H9 (cell line): ENCODE measurements around the gene LINC01488. TPM values are rescaled to one million over a fixed set of nuclear protein-coding genes. Genes with fewer than 3 reads are reported as not detected.
A peak's percentile ranks its signal among the peaks of the same experiment; 100 is the strongest.

Source experiments
- DNase-seq: peaks from one replicate; pipeline ENCODE4 v3.0.0-alpha.2; 2017
- H2AFZ ChIP-seq: one replicate; pipeline ENCODE4 v1.6.1; 2013; ENCODE audit warnings: mild to moderate bottlenecking, low read length, control low read depth, moderate library complexity
- H2AK5ac ChIP-seq: 2 replicates; pipeline ENCODE4 v1.6.1; 2013; ENCODE audit warnings: low read length, control low read depth, mixed read lengths; ENCODE audit not compliant: insufficient read length
- H2BK120ac ChIP-seq: one replicate; pipeline ENCODE4 v1.6.1; 2013; ENCODE audit warnings: low read depth, mild to moderate bottlenecking, low read length, control low read depth, inconsistent platforms; ENCODE audit not compliant: poor library complexity, severe bottlenecking
- H2BK12ac ChIP-seq: 2 replicates; pipeline ENCODE4 v1.6.1; 2013; ENCODE audit warnings: low read length, control low read depth, mixed read lengths, low read depth; ENCODE audit not compliant: insufficient read length
- H2BK15ac ChIP-seq: 2 replicates; pipeline ENCODE4 v1.6.1; 2013; ENCODE audit warnings: low read depth, low read length, control low read depth
- H2BK20ac ChIP-seq: one replicate; pipeline ENCODE4 v1.6.1; 2013; ENCODE audit warnings: low read depth, mild to moderate bottlenecking, low read length, control low read depth, inconsistent platforms; ENCODE audit not compliant: poor library complexity, severe bottlenecking
- H2BK5ac ChIP-seq: 2 replicates; pipeline ENCODE4 v1.6.1; 2013; ENCODE audit warnings: low read length, control low read depth, mixed read lengths; ENCODE audit not compliant: insufficient read length
- H3K14ac ChIP-seq: 2 replicates; pipeline ENCODE4 v1.6.1; 2013; ENCODE audit warnings: low read length, control low read depth; ENCODE audit not compliant: insufficient read depth
- H3K18ac ChIP-seq: 2 replicates; pipeline ENCODE4 v1.6.1; 2013; ENCODE audit warnings: low read depth, mild to moderate bottlenecking, mixed read lengths, low read length, control low read depth; ENCODE audit not compliant: insufficient read length
- H3K23ac ChIP-seq: 2 replicates; pipeline ENCODE4 v1.6.1; 2013; ENCODE audit warnings: low read length, control low read depth, mixed read lengths, low read depth; ENCODE audit not compliant: insufficient read length
- H3K23me2 ChIP-seq: 2 replicates; pipeline ENCODE4 v1.6.1; 2013; ENCODE audit warnings: low read depth, mild to moderate bottlenecking, mixed read lengths, low read length, control low read depth; ENCODE audit not compliant: insufficient read length, poor library complexity, severe bottlenecking
- H3K27ac ChIP-seq: 2 replicates; pipeline ENCODE4 v1.5.1; 2013; ENCODE audit warnings: low read length, control low read depth, mixed read lengths, low read depth; ENCODE audit not compliant: insufficient read length
- H3K27me3 ChIP-seq: 2 replicates; pipeline ENCODE4 v1.6.1; 2013; ENCODE audit warnings: low read length, control low read depth, inconsistent platforms; ENCODE audit not compliant: insufficient read depth
- H3K4ac ChIP-seq: 2 replicates; pipeline ENCODE4 v1.6.1; 2013; ENCODE audit warnings: low read depth, mild to moderate bottlenecking, control low read depth, inconsistent platforms, low read length, moderate library complexity
- H3K4me1 ChIP-seq: 2 replicates; pipeline ENCODE4 v1.6.1; 2013; ENCODE audit warnings: low read length, control low read depth, inconsistent platforms; ENCODE audit not compliant: insufficient read depth
- H3K4me2 ChIP-seq: 2 replicates; pipeline ENCODE4 v1.6.1; 2013; ENCODE audit warnings: low read length, control low read depth, mixed read lengths; ENCODE audit not compliant: insufficient read length, insufficient read depth
- H3K56ac ChIP-seq: 2 replicates; pipeline ENCODE4 v1.6.1; 2013; ENCODE audit warnings: low read depth, mild to moderate bottlenecking, mixed read lengths, low read length, control low read depth; ENCODE audit not compliant: insufficient read length
- H3K79me1 ChIP-seq: 2 replicates; pipeline ENCODE4 v1.6.1; 2013; ENCODE audit warnings: low read depth, mild to moderate bottlenecking, moderate library complexity, low read length, control low read depth, inconsistent platforms; ENCODE audit not compliant: insufficient read depth, poor library complexity, severe bottlenecking
- H3K79me2 ChIP-seq: 2 replicates; pipeline ENCODE4 v1.6.1; 2013; ENCODE audit warnings: low read length, control low read depth, inconsistent platforms; ENCODE audit not compliant: insufficient read depth
- H3K9ac ChIP-seq: 2 replicates; pipeline ENCODE4 v1.6.1; 2013; ENCODE audit warnings: low read length, control low read depth, mixed read lengths; ENCODE audit not compliant: insufficient read length; ENCODE audit errors: extremely low read depth
- H3K9me3 ChIP-seq: one replicate; pipeline ENCODE4 v1.6.1; 2013; ENCODE audit warnings: low read depth, low read length, inconsistent platforms; ENCODE audit not compliant: control insufficient read depth
- H3T11ph ChIP-seq: one replicate; pipeline ENCODE4 v1.6.1; 2013; ENCODE audit warnings: mild to moderate bottlenecking, low read length, control low read depth, inconsistent platforms
- H4K20me1 ChIP-seq: one replicate; pipeline ENCODE4 v1.6.1; 2013; ENCODE audit not compliant: control insufficient read depth, insufficient read length, insufficient read depth
- H4K5ac ChIP-seq: 2 replicates; pipeline ENCODE4 v1.6.1; 2013; ENCODE audit warnings: low read depth, mild to moderate bottlenecking, mixed read lengths, low read length, control low read depth; ENCODE audit not compliant: insufficient read length
- H4K8ac ChIP-seq: replicated peaks from 2 replicates; pipeline ENCODE4 v1.6.1; 2013; ENCODE audit warnings: low read length, control low read depth, mixed read lengths, low read depth; ENCODE audit not compliant: insufficient read length
- H4K91ac ChIP-seq: 2 replicates; pipeline ENCODE4 v1.6.1; 2013; ENCODE audit warnings: low read depth, mild to moderate bottlenecking, moderate library complexity, mixed read lengths, low read length, control low read depth; ENCODE audit not compliant: insufficient read length
- H3K27ac Mint-ChIP-seq, 3 experiments: 2 replicates in 2 of 3; 3 replicates in 1 of 3; pipeline ENCODE4 v1.8.0; 2020 to 2021; ENCODE audit warnings: mixed read lengths in 3 of 3, mild to moderate bottlenecking in 1 of 3, moderate library complexity in 1 of 3
- H3K27me3 Mint-ChIP-seq: 2 replicates; pipeline ENCODE4 v1.8.0; 2021; ENCODE audit warnings: low read depth, mild to moderate bottlenecking, moderate library complexity, mixed read lengths
- H3K36me3 Mint-ChIP-seq, 3 experiments: 2 replicates in 2 of 3; 3 replicates in 1 of 3; pipeline ENCODE4 v1.8.0; 2020 to 2021; ENCODE audit warnings: low read depth in 3 of 3, mixed read lengths in 3 of 3; ENCODE audit not compliant: insufficient read depth in 1 of 3
- H3K4me1 Mint-ChIP-seq, 2 experiments: 2 replicates each; pipeline ENCODE4 v1.8.0; 2020; ENCODE audit warnings: mixed read lengths in 2 of 2
- H3K4me3 Mint-ChIP-seq, 2 experiments: 2 replicates in 1 of 2; 3 replicates in 1 of 2; pipeline ENCODE4 v1.8.0; 2020 to 2021; ENCODE audit warnings: mild to moderate bottlenecking in 2 of 2, mixed read lengths in 2 of 2, moderate library complexity in 1 of 2
- H3K9me3 Mint-ChIP-seq, 2 experiments: 2 replicates in 1 of 2; 3 replicates in 1 of 2; pipeline ENCODE4 v1.8.0; 2020; ENCODE audit warnings: mild to moderate bottlenecking in 2 of 2, mixed read lengths in 2 of 2, moderate library complexity in 1 of 2
- WGBS: extraction: QIAGEN DNeasy Blood & Tissue Kit; methylation state at CpG from one replicate; pipeline ENCODE4 v1.1.7; 2013; ENCODE audit warnings: missing lambda C conversion rate, low lambda C conversion rate, mixed read lengths; ENCODE audit not compliant: insufficient read length; ENCODE audit errors: extremely low coverage; 5-methylcytosine and 5-hydroxymethylcytosine counted together
- total RNA-seq: library from RNA; stranded (reverse); gene quantifications from 2 replicates; pipeline ENCODE4 v1.2.1, GENCODE V29; 2021
- TF ChIP-seq, protein P1 (sequence below): fragments of 200-600 bp; sonication (generic); conservative IDR thresholded peaks from 3 replicates; pipeline ENCODE4 v1.8.0; 2021; ENCODE audit warnings: antibody characterized with exemption, mild to moderate bottlenecking

LINC01488 gene
- total RNA-seq, 1 experiment from 2014 or later = not detected

DNA sequence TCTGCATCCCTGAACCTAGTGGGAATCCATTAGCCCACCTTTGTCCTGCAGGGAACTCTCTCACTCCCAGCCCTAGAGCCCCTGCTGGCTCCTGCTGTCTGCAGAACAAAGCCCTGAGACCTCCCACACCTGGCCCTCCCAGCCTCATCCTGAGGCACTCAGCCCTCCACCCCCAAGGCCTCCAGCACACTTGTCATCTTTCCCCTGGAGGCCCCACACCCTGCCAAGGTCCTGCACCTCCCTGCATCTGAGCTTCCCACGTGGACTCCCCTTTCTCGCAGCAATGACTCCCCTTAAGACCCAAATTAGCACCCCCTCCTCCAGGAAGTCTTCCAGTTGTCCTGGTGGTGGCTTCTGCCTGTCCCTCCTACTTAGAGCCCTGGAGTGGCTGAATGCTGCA, 42.3 kb upstream of the LINC01488 start:
- Mint-ChIP-seq H3K27ac (peak overlapping the region; percentile 88 to 92 (median 90)), H3K4me1 (peaks cover 67% of the 10 kb centered on the region in 2 experiments), H3K27me3 (peaks cover 8% of the 10 kb centered on the region), H3K9me3 (peaks cover 0 to 3% of the 10 kb centered on the region in 2 experiments; a peak in 1 of 5 replicates), H3K36me3 (no peaks in the 10 kb centered on the region; a peak in 1 of 7 replicates), H3K4me3 (peak overlapping the region in 1 of 2 experiments; percentile 29; a peak in 2 of 5 replicates)
- no peak overlapping the region; the same call in 1 of the 2 replicates for H3K14ac ChIP-seq
- DNase-seq = peak; percentile 81
- no peak overlapping the region for H2BK120ac ChIP-seq
- H2BK5ac ChIP-seq = no peak overlapping the region
- no peaks in the 10 kb centered on the region for H3K9me3 ChIP-seq
- H2BK15ac ChIP-seq = no peak overlapping the region
- H3K79me1 ChIP-seq = no peaks in the 10 kb centered on the region
- H2AFZ ChIP-seq = no peak overlapping the region
- no CpG with 5 or more reads among the region's 2 CpGs for WGBS
- H3K23ac ChIP-seq = no peak overlapping the region
- H3K23me2 ChIP-seq = no peaks in the 10 kb centered on the region
- H3K4me2 ChIP-seq = no peak overlapping the region
- no peak overlapping the region for H3K4ac ChIP-seq
- no peak overlapping the region for H3K9ac ChIP-seq
- TF ChIP-seq, protein P1, sequence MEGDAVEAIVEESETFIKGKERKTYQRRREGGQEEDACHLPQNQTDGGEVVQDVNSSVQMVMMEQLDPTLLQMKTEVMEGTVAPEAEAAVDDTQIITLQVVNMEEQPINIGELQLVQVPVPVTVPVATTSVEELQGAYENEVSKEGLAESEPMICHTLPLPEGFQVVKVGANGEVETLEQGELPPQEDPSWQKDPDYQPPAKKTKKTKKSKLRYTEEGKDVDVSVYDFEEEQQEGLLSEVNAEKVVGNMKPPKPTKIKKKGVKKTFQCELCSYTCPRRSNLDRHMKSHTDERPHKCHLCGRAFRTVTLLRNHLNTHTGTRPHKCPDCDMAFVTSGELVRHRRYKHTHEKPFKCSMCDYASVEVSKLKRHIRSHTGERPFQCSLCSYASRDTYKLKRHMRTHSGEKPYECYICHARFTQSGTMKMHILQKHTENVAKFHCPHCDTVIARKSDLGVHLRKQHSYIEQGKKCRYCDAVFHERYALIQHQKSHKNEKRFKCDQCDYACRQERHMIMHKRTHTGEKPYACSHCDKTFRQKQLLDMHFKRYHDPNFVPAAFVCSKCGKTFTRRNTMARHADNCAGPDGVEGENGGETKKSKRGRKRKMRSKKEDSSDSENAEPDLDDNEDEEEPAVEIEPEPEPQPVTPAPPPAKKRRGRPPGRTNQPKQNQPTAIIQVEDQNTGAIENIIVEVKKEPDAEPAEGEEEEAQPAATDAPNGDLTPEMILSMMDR = no peak
- no peak overlapping the region for H3K27ac ChIP-seq
- H3T11ph ChIP-seq = no peak overlapping the region
- peak overlapping the region; percentile 32 for H3K18ac ChIP-seq
- peaks cover 7% of the 10 kb centered on the region; the same call in 1 of the 2 replicates for H3K4me1 ChIP-seq
- peak overlapping the region; percentile 7 for H4K91ac ChIP-seq
- H4K20me1 ChIP-seq = peaks cover 4% of the 10 kb centered on the region
- no peak overlapping the region for H4K5ac ChIP-seq
- no peak overlapping the region for H3K56ac ChIP-seq
- no peak overlapping the region for H2BK12ac ChIP-seq
- H3K27me3 ChIP-seq = no peaks in the 10 kb centered on the region
- no peak overlapping the region for H4K8ac ChIP-seq
- H3K79me2 ChIP-seq = no peaks in the 10 kb centered on the region
- H2AK5ac ChIP-seq = no peak overlapping the region
- no peak overlapping the region for H2BK20ac ChIP-seq
